RWPE1 (cell line): ENCODE measurements around the gene PAK6.

Experiments
- CTCF ChIA-PET: fragments of 350-600 bp; sonication (Branson Sonifier 250); formaldehyde crosslinking; extraction: SDS; loops from one replicate; lab custom pipeline; 2021; lab: Yijun Ruan, JAX
- POLR2A ChIA-PET: fragments of 400-600 bp; formaldehyde crosslinking; extraction: SDS; loops from one replicate; lab custom pipeline; 2020; ENCODE audit warnings: antibody characterized with exemption; ENCODE audit not compliant: low non-redundant PET; lab: Yijun Ruan, JAX
- DNase-seq: peaks from one replicate; pipeline ENCODE4 v3.0.0; 2012; ENCODE audit warnings: low spot score
- H3K27ac ChIP-seq: fragments of 450-650 bp; 2 replicates; pipeline ENCODE4 v1.5.1; 2017
- TF ChIP-seq, protein P1 (sequence below): fragments of 450-650 bp; conservative IDR thresholded peaks from 2 replicates; pipeline ENCODE4 v1.5.1; 2017; ENCODE audit warnings: low read depth, mild to moderate bottlenecking

Gene PAK6

DNA sequence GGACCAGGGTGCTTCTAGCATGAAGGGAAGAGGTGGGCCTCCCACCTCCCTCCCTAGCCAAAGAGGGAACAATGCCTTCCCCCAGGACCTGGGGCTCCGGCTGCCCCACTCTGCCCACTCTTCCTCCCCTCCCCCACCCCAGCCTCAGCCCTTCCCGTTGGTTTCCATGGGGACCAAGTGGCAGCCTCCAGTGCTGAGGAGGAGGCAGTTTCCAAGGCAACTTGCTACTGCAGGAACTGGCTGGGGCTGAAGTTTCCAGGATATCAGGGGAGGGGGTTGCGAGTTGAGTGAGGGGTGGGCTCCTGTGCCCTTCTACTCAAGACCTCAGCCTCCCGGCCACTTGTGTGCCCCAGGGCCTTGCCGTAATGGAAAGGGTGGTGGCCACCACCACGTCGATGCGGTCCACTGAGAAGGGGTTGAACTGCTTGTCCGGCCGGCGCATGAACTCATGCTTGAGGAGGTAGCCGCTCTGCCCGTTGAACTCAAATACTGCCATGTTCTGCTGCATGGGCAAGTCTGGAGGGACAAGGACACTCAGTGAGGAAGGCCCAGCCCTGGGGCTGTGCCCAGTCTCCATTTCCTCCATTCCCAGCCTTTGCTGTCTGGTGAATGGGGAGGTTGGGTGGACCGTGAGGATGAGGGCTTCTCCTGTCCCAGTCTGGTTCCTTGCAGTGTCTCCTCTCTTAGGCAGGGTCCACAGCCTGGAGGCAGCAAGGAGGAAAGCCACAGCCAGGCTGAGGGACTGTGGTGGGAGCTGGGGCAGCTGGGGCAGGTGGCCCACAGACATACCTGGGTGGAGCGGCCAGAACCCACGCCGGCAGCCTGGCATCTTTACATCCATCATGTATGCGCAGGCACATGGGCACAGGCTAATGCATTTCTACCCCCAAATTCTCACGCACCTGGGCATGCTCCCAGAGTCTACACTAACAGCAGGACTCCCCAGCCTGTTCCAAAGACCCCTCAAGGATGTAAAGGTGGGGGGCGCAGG, 55.3 kb downstream of the PAK6 start:
- ChIA-PET CTCF (interaction anchor here (0.9 to 1.5 kb wide), 3 partner anchors 15 to 73 kb away, joined by 3 to 5 read pairs (median 3); no protein-coding TSS in a partner anchor), POLR2A (no interaction called here)
- H3K27ac ChIP-seq, result no peak overlapping the region
- TF ChIP-seq, protein P1, sequence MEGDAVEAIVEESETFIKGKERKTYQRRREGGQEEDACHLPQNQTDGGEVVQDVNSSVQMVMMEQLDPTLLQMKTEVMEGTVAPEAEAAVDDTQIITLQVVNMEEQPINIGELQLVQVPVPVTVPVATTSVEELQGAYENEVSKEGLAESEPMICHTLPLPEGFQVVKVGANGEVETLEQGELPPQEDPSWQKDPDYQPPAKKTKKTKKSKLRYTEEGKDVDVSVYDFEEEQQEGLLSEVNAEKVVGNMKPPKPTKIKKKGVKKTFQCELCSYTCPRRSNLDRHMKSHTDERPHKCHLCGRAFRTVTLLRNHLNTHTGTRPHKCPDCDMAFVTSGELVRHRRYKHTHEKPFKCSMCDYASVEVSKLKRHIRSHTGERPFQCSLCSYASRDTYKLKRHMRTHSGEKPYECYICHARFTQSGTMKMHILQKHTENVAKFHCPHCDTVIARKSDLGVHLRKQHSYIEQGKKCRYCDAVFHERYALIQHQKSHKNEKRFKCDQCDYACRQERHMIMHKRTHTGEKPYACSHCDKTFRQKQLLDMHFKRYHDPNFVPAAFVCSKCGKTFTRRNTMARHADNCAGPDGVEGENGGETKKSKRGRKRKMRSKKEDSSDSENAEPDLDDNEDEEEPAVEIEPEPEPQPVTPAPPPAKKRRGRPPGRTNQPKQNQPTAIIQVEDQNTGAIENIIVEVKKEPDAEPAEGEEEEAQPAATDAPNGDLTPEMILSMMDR, result no peak
- DNase-seq, result no peak

DNA sequence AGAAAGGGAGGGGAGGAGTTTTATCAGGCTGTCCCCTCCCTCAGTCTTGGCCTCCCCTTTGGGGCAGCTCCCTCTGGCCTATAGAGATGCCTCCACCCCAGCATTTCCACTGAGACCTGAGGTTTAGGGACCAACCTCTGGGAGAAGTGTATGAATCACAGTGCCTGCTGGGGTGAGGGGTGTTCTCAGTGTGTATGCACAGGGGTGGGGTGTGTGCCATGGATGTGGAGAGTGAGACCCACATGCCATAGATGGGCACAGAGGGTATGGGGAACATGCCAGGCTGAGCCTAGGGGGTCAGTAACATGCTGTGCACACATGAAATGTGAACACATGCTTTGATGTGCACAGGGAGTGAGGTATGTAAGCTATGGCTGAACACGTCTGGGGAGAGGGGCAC, 56.4 kb downstream of the PAK6 start:
- CTCF ChIA-PET, result interaction anchor here (0.9 kb wide), 1 partner anchor 16 kb away, joined by 3 read pairs; no protein-coding TSS in a partner anchor

DNA sequence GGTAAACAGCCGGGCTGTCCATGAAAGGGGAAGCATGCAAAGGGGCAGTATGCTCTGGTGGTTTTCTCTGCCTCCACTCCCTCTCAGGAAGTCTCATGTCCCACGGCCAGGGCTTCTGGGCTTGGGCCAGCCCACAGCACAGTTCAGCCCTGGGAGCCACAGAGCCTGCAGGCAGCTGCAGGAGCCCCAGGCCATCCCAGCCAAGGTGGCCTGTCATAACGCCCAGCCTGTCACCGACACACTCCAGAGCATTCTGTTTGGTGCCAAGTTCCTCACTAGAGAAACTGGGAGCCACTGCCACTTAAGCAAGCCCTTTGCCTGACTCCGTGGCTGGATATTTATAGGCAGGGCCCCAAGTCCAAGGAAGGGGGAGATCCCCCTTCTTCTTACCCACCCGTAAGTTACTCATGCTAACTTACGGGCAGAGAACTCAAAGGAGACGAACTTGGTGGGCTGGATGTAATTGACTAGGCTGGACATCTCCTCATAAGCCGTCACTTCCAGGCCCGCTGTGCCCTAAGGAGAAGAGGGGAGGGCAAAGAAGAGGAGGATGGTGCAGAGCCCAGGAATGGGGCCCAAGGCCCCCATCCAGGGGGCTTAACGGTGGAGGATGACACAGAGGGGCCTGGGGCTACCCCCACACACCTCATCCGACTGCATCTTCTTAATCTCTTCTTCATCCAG, 57.2 kb downstream of the PAK6 start:
- H3K27ac ChIP-seq, result no peak overlapping the region
- CTCF ChIA-PET, result interaction anchor here (0.6 to 0.7 kb wide), 2 partner anchors 25 to 72 kb away, joined by 3 read pairs; no protein-coding TSS in a partner anchor
- DNase-seq, result no peak
- TF ChIP-seq, protein P1, result no peak
- POLR2A ChIA-PET, result no interaction called here

More for the DNA sequence above, 56.4 kb downstream of the PAK6 start:
- no peak overlapping the region for H3K27ac ChIP-seq
- TF ChIP-seq, protein P1, result no peak
- no peak for DNase-seq
- POLR2A ChIA-PET, result no interaction called here

DNA sequence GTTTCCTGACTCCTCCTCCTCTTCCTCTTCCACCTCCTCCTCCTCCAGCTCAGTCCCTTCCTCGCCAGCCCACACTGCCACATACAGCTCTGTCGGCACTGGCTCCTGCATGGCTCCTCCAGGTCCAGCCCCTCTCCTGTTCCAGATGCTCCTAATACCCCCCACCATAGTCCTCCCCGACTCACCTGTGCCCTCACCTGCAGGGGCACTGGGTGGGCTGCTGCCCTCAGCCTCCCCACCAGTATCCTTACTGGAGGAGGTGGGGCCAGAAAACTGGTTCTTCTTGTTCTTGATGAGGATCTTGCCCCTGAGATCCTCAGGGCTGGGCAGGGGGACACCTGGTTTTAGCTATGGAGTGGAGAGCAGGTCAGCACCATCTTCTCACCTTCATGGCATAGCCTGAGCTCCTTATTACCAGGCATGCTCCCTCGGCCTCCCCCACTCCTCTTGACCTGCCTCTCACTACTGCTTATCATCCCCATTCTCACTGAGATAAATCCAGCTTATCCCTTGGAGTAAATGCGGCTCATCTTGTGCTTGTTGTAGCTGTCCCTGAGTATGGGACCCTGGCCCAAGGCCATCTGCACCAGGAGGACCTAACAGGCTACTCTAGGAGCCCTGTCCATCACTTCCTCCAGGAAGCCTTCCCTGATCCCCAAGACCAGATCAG, 57.8 kb downstream of the PAK6 start:
- DNase-seq, result no peak
- TF ChIP-seq, protein P1, result no peak
- CTCF ChIA-PET, result interaction anchor here (0.6 to 0.7 kb wide), 2 partner anchors 25 to 71 kb away, joined by 3 read pairs; no protein-coding TSS in a partner anchor
- H3K27ac ChIP-seq, result no peak overlapping the region
- POLR2A ChIA-PET, result no interaction called here

DNA sequence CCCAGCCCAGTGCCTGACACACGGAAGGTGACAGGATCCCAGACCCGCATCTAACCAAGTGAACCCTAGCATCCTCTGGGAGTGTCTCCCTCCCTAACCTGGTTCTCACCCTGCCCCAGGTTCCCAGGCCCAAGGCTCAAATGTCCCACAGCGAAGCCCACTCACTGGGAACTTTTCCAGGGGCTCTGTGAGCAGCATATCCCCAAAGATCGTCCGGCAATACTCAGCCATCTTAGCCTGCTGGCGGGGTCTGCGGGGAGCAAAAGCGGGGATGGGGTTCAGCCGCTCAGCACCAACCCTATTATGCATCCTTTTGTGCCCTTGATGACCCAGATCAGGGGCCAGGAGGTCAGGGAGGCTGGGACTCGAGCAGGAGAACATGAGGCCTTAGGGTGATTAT, 58.5 kb downstream of the PAK6 start:
- DNase-seq, result no peak
- ChIA-PET POLR2A (no interaction called here), CTCF (no interaction called here)
- TF ChIP-seq, protein P1, result no peak
- H3K27ac ChIP-seq, result no peak overlapping the region
